B cell (primary cell): Measurements from ENCODE around the gene PLXNA3. TPM values are rescaled to one million over a fixed set of nuclear protein-coding genes. Genes with fewer than 3 reads are reported as not detected.
"Not testable (repeated sequence)": the region's sequence is repeated elsewhere in the genome, so short reads cannot be mapped to it uniquely, and the experiment has no call there.

ENCODE experiments used
- ATAC-seq: fragments of 200-7000 bp; cut with Tn5 transposase; one replicate; pipeline ENCODE4 v1.10.0; 2021; ENCODE audit warnings: low read depth, mild to moderate bottlenecking, moderate number of reproducible peaks, moderate library complexity
- CTCF ChIA-PET: fragments of 350-600 bp; sonication (Branson Sonifier 250); formaldehyde crosslinking; loops from one replicate; lab custom pipeline; 2021; ENCODE audit warnings: antibody characterized with exemption, inconsistent platforms; lab: Charles Lee
- POLR2A ChIA-PET: fragments of 350-600 bp; sonication (Branson Sonifier 250); formaldehyde crosslinking; loops from one replicate; lab custom pipeline; 2021; ENCODE audit warnings: antibody characterized with exemption; lab: Charles Lee
- DNase-seq: peaks from one replicate; pipeline ENCODE4 v3.0.0; 2013
- H2AFZ ChIP-seq: 2 replicates; pipeline ENCODE4 v1.6.1; 2012; ENCODE audit warnings: mild to moderate bottlenecking, low read depth, low read length; ENCODE audit not compliant: insufficient read depth, poor library complexity, severe bottlenecking
- H3K27ac ChIP-seq, 2 donors: 1 replicate in 1 of 2; 2 replicates in 1 of 2; pipeline ENCODE4 v1.5.1; 2012 to 2013; ENCODE audit warnings: low read length in 2 of 2, mild to moderate bottlenecking in 2 of 2, moderate library complexity in 1 of 2
- H3K27me3 ChIP-seq, 4 experiments: fragments of 200-600 bp in 1 of 4; sonication (generic) in 1 of 4; replicated peaks in 1 of 4; 1 replicate in 2 of 4; 2 replicates in 2 of 4; pipeline versions ENCODE4 v1.6.1 to v1.7.0; 2013 to 2016; ENCODE audit warnings: low read length in 3 of 4, mild to moderate bottlenecking in 2 of 4, mixed read lengths in 1 of 4, moderate library complexity in 1 of 4; ENCODE audit not compliant: insufficient read depth in 4 of 4, control insufficient read depth in 3 of 4; ENCODE audit errors: control extremely low read depth in 1 of 4
- H3K36me3 ChIP-seq, 2 experiments: replicated peaks in 1 of 2; 1 replicate in 1 of 2; 2 replicates in 1 of 2; pipeline versions ENCODE4 v1.6.1 to v1.7.1; 2013; ENCODE audit warnings: low read length in 1 of 2; ENCODE audit not compliant: insufficient read depth in 2 of 2, control insufficient read depth in 1 of 2; ENCODE audit errors: control extremely low read depth in 1 of 2, extremely low read depth in 1 of 2
- H3K4me1 ChIP-seq, 2 donors: fragments of 200-600 bp in 1 of 2; sonication (generic) in 1 of 2; 1 replicate in 1 of 2; 2 replicates in 1 of 2; pipeline versions ENCODE4 v1.5.1 to v1.6.1; 2013 to 2017; ENCODE audit warnings: low read length in 2 of 2; ENCODE audit not compliant: control insufficient read depth in 2 of 2, insufficient read depth in 2 of 2
- H3K4me2 ChIP-seq: replicated peaks from 2 replicates; pipeline ENCODE3; 2012; ENCODE audit warnings: mild to moderate bottlenecking, low read depth, low read length; ENCODE audit not compliant: poor library complexity, severe bottlenecking
- H3K4me3 ChIP-seq, 5 experiments: fragments of 200-600 bp in 1 of 5; sonication (generic) in 1 of 5; 1 replicate in 3 of 5; 2 replicates in 2 of 5; pipeline versions ENCODE4 v1.5.1 to v1.7.0; 2011 to 2016; ENCODE audit warnings: low read length in 4 of 5, mild to moderate bottlenecking in 4 of 5, low read depth in 2 of 5, control low read depth in 1 of 5, moderate library complexity in 1 of 5; ENCODE audit not compliant: insufficient read depth in 1 of 5; ENCODE audit errors: control extremely low read depth in 1 of 5, extremely low read depth in 1 of 5
- H3K79me2 ChIP-seq: fragments of 200-600 bp; sonication (generic); one replicate; pipeline ENCODE4 v1.6.0; 2016; ENCODE audit warnings: low read length; ENCODE audit not compliant: control insufficient read depth, insufficient read depth
- H3K9ac ChIP-seq: fragments of 200-600 bp; sonication (generic); 2 replicates; pipeline ENCODE4 v1.6.1; 2017; ENCODE audit warnings: mild to moderate bottlenecking, low read length, moderate library complexity
- H3K9me3 ChIP-seq, 3 donors: one replicate each; pipeline versions ENCODE4 v1.6.1 to v1.7.1; 2013; ENCODE audit warnings: low read length in 2 of 3; ENCODE audit not compliant: control insufficient read depth in 2 of 3, insufficient read depth in 1 of 3; ENCODE audit errors: control extremely low read depth in 1 of 3
- H4K20me1 ChIP-seq: 2 replicates; pipeline ENCODE4 v1.6.0; 2012; ENCODE audit warnings: mild to moderate bottlenecking, low read length; ENCODE audit not compliant: insufficient read depth, control insufficient read depth, poor library complexity, severe bottlenecking
- H3K27ac Mint-ChIP-seq: one replicate; pipeline ENCODE4 v1.8.0; 2021; ENCODE audit warnings: mixed read lengths
- H3K27me3 Mint-ChIP-seq: one replicate; pipeline ENCODE4 v1.8.0; 2021; ENCODE audit warnings: mixed read lengths
- H3K4me1 Mint-ChIP-seq: one replicate; pipeline ENCODE4 v1.8.0; 2021; ENCODE audit warnings: mixed read lengths
- H3K4me3 Mint-ChIP-seq: one replicate; pipeline ENCODE4 v1.8.0; 2021; ENCODE audit warnings: mixed read lengths
- H3K9me3 Mint-ChIP-seq: one replicate; pipeline ENCODE4 v1.8.0; 2022; ENCODE audit warnings: mixed read lengths; ENCODE audit not compliant: insufficient read depth
- CTCF ChIP-seq: fragments of 200-600 bp; IDR thresholded peaks from one replicate; pipeline ENCODE4 v1.8.0; 2022; ENCODE audit warnings: antibody characterized with exemption, mild to moderate bottlenecking
- EZH2 ChIP-seq: IDR thresholded peaks from 2 replicates; pipeline ENCODE4 v1.6.1; 2012; ENCODE audit warnings: borderline replicate concordance, low read depth, mild to moderate bottlenecking, moderate library complexity, low read length; ENCODE audit not compliant: insufficient read depth, poor library complexity, severe bottlenecking
- WGBS: methylation state at CpG from one replicate; pipeline ENCODE4 v1.1.5; 2013; ENCODE audit warnings: missing lambda C conversion rate; ENCODE audit not compliant: insufficient coverage; 5-methylcytosine and 5-hydroxymethylcytosine counted together
- intact Hi-C: fragments of 100-400 bp; cut with micrococcal nuclease; formaldehyde crosslinking; loops from one replicate; pipeline ENCODE4 v1.10.0; 2022
- polyA plus RNA-seq: library from polyadenylated mRNA; depleted of rRNA; stranded (reverse); fragments of >200 nt; gene quantifications from 2 replicates; pipeline ENCODE4 v1.2.3, GENCODE V29; 2012
- total RNA-seq, 2 donors: library from RNA; stranded (reverse); fragments of 120-200 nt in 1 of 2; gene quantifications; 1 replicate in 1 of 2; 2 replicates in 1 of 2; pipeline versions ENCODE4 v1.2.3 to v1.2.4, GENCODE V29; 2013 to 2022

PLXNA3 gene
- total and polyA plus RNA-seq, 2 donors (not counting 1 experiment from before 2014, with no cell fraction given), result 68.6 to 114 TPM

- Mint-ChIP-seq H3K27me3 (no peaks in the 10 kb centered on the region), H3K4me3 (no peak overlapping the region), H3K27ac (no peak overlapping the region), H3K9me3 (no peaks in the 10 kb centered on the region), H3K4me1 (peaks cover 11% of the 10 kb centered on the region)
- peaks cover 0 to 17% of the 10 kb centered on the region in 2 donors for H3K4me1 ChIP-seq
- no peak overlapping the region for H3K4me2 ChIP-seq
- H4K20me1 ChIP-seq, result no peaks in the 10 kb centered on the region
- WGBS, result no CpG with 5 or more reads among the region's 6 CpGs
- POLR2A ChIA-PET, result no interaction called here
- no peak for ATAC-seq
- DNase-seq, result no peak
- no peaks in the 10 kb centered on the region for H3K36me3 ChIP-seq
- intact Hi-C loops, result no loop called here
- H3K27ac ChIP-seq, result no peak overlapping the region
- no peaks in the 10 kb centered on the region for H3K79me2 ChIP-seq
- no peak for TF ChIP-seq EZH2
- TF ChIP-seq CTCF, result no peak
- no peak overlapping the region for H2AFZ ChIP-seq
- no peaks in the 10 kb centered on the region for H3K9me3 ChIP-seq
- no peaks in the 10 kb centered on the region for H3K27me3 ChIP-seq
- H3K9ac ChIP-seq, result no peak overlapping the region
- H3K4me3 ChIP-seq, result no peak overlapping the region
- CTCF ChIA-PET, result no interaction called here
Measured at GRCh38 chrX:154495472-154495922, 37.4 kb downstream of the PLXNA3 start.

GRCh38 chrX:154496591-154497137 is 38.6 kb downstream of the PLXNA3 start:
- H3K4me2 ChIP-seq, H3K9ac ChIP-seq, H3K27ac ChIP-seq, H2AFZ ChIP-seq, DNase-seq, intact Hi-C loops, H3K36me3 ChIP-seq, ATAC-seq, H3K4me1 Mint-ChIP-seq, H3K79me2 ChIP-seq, H3K4me3 ChIP-seq, H3K4me3 Mint-ChIP-seq, H3K27me3 ChIP-seq, H4K20me1 ChIP-seq, H3K27me3 Mint-ChIP-seq, H3K9me3 ChIP-seq, H3K9me3 Mint-ChIP-seq: not testable (repeated sequence)
- H3K27ac Mint-ChIP-seq, result peak overlapping the region; percentile 6
- ChIA-PET POLR2A (interaction anchor here (0.7 kb wide), 1 partner anchor 18 kb away, joined by 3 read pairs; no protein-coding TSS in a partner anchor), CTCF (interaction anchor here (1.0 kb wide), 1 partner anchor 30 kb away, joined by 3 read pairs; no protein-coding TSS in a partner anchor)
- WGBS, result no CpG with 5 or more reads among the region's 4 CpGs
- H3K4me1 ChIP-seq, result peaks cover 0 to 11% of the 10 kb centered on the region in 2 donors

- H3K27me3 Mint-ChIP-seq, result not testable (repeated sequence)
Measured at GRCh38 chrX:154501423-154501822, 43.3 kb downstream of the PLXNA3 start.

More at GRCh38 chrX:154501423-154501822, 43.3 kb downstream of the PLXNA3 start:
- H3K4me3 ChIP-seq, H3K27me3 ChIP-seq, H3K4me1 Mint-ChIP-seq, CTCF ChIA-PET, intact Hi-C loops, H3K9me3 Mint-ChIP-seq, H3K27ac ChIP-seq, H3K9ac ChIP-seq, H3K4me2 ChIP-seq, ATAC-seq, H3K79me2 ChIP-seq, H2AFZ ChIP-seq, H4K20me1 ChIP-seq, H3K4me3 Mint-ChIP-seq, DNase-seq, H3K27ac Mint-ChIP-seq, H3K9me3 ChIP-seq, H3K36me3 ChIP-seq: not testable (repeated sequence)
- H3K4me1 ChIP-seq, result peaks cover 0 to 11% of the 10 kb centered on the region in 2 donors
- POLR2A ChIA-PET, result interaction anchor here (0.6 kb wide), 1 partner anchor 100 kb away, joined by 4 read pairs; no protein-coding TSS in a partner anchor
- 93% methylated on average over 3 of the region's 7 CpGs for WGBS
